Panc1 (cell line): Measurements from ENCODE around the gene TRIP4.

Source experiments
- SIN3A ChIP-seq: IDR thresholded peaks from 2 replicates; pipeline ENCODE4 v1.6.1; 2012; ENCODE audit warnings: low read depth, mild to moderate bottlenecking, low read length, moderate library complexity, borderline replicate concordance; ENCODE audit not compliant: insufficient read depth
- TF ChIP-seq, protein P1 (sequence below): fragments of 450-650 bp; IDR thresholded peaks from 2 replicates; pipeline ENCODE4 v1.5.1; 2017; ENCODE audit warnings: mild to moderate bottlenecking

DNA sequence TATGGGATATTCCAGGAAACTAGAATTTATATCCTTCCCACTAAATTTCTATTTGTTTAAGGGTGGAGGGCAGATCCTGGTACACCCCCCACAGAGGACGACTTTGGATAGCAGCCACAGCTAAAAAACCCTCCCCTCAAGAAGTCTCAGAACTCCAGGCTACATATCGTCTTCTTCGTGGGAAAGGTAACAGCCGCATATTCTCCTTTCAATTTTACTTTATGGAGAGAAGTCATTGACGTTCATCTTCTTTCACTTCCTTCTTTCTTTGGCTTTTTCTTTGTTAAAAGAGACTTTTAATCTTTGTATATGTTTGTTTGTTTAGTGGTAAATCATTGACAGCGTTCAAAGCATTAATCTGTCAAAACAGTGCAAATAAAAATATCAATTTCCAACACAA, 36.3 kb downstream of the TRIP4 start:
- TF ChIP-seq, protein P1, sequence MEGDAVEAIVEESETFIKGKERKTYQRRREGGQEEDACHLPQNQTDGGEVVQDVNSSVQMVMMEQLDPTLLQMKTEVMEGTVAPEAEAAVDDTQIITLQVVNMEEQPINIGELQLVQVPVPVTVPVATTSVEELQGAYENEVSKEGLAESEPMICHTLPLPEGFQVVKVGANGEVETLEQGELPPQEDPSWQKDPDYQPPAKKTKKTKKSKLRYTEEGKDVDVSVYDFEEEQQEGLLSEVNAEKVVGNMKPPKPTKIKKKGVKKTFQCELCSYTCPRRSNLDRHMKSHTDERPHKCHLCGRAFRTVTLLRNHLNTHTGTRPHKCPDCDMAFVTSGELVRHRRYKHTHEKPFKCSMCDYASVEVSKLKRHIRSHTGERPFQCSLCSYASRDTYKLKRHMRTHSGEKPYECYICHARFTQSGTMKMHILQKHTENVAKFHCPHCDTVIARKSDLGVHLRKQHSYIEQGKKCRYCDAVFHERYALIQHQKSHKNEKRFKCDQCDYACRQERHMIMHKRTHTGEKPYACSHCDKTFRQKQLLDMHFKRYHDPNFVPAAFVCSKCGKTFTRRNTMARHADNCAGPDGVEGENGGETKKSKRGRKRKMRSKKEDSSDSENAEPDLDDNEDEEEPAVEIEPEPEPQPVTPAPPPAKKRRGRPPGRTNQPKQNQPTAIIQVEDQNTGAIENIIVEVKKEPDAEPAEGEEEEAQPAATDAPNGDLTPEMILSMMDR, result no peak
- TF ChIP-seq SIN3A, result no peak
